ENCODE results near the gene MAP2K5.

The MAP2K5 gene

GRCh38 chr15:67788986-67789385 lies 246.5 kb downstream of the MAP2K5 start:
- no peak for DNase-seq

DNA sequence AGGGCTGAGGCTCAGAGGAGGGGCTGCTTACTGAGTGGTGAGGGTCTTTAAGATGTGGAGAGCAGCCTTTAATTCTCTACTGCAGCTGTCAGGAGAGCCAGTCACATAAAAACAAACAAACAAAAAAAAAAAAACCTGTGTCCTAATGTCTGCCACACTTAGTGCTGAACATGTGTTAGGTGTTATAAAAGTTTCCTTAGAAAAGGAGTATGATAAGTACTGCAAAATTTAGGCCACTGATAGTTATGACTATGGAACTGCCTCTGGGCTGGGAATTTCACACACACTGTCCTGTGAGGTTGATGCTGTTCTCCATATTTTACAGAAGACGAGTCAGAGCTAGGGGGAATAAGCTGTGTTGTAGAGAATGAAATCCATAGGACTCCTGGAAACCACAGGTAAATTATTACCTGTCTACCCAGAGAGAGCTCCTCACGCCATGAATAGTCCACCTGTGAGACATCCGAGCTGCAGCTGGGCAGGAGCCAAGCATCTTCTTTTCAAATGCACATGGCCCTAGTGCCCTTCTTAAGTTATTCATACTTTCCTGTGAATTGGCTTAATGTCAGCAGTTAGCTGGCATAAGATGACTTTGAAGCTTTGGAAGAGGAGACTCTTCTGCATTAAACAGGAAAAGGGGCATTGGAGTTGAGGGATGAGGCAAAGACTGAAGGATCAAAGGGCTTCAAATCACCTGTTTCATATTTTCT lies 248.3 kb downstream of the MAP2K5 start:
- no peak for DNase-seq

DNA sequence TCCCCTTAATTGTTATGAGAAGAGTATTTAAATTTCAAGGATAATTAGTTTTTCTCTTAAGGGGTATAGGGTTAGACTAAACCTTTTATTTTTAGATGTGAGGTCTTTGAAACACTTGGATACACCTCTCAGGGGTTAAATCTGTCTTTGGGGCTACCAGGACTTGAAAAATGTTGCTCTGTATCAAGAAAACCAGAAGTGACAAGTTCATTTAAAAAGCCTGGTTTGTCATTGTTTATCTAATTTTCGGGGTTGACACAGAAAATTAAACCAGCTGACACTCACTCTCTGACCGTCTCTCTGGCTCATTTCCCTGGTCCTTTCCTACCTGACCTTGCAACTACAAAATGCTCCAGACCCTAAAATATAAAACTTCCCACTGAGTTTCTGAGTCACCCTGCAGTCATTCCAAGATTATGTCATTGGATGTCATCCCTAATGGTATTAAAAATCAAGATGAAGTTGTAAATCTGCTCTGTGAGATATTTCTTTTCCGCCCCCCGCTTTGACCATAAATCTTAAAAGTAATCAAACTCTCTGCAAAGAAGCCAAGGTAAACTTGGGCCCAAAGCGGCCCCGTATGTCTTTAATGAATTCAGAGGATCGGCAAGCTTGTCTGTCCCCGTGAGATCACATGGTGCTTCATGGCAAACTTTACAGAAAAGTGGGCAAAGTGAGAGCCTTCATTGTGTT lies 249.9 kb downstream of the MAP2K5 start:
- no peak for DNase-seq

- DNase-seq: no peak
Measured at GRCh38 chr15:67794832-67795574, 252.5 kb downstream of the MAP2K5 start.

DNA sequence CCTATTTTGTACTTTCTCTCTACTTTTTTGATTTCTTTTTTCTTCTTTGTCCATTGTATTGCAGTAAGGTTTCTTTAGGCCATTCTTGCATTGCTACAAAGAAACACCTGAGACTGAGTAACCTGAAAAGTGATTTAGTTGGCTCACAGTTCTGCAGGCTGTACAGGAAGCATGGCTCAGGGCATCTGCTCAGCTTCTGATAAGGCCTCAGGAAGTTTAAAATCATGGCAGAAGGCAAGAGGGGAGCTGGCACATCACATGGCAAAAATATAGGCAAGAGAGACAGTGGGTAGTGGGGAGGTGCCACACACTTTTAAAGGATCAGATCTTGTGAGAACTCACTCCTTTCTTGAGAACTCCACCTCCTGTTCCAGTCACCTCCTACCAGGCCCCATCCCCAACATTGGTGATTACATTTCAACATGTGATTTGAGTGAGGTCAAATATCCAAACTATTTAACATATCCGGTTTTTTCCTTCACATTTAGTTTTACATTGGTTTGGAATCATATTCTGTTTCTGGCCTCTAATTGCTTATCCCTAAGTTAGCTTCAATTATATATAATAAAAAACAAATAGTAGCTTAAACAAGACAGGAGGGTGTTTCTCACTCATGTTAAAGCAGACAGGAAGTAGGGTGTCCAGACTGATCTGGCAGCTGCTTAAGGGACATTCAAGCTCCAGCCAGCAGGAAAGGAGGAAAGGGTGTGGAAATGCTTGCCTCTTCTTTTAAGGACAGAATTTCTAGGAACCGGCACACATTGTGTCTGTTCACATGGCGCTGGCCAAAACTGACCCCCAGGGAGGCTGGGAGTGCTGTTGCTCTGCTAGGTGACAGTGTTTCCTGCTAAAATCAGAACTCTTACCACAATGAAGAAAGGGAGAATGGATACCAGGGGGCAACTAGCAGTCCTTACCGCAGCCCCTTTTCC lies 254.0 kb downstream of the MAP2K5 start:
- DNase-seq: no peak

- no peak for DNase-seq
Measured at GRCh38 chr15:67799801-67800205, 257.3 kb downstream of the MAP2K5 start.

GRCh38 chr15:67801142-67801541 lies 258.6 kb downstream of the MAP2K5 start:
- DNase-seq: no peak

DNA sequence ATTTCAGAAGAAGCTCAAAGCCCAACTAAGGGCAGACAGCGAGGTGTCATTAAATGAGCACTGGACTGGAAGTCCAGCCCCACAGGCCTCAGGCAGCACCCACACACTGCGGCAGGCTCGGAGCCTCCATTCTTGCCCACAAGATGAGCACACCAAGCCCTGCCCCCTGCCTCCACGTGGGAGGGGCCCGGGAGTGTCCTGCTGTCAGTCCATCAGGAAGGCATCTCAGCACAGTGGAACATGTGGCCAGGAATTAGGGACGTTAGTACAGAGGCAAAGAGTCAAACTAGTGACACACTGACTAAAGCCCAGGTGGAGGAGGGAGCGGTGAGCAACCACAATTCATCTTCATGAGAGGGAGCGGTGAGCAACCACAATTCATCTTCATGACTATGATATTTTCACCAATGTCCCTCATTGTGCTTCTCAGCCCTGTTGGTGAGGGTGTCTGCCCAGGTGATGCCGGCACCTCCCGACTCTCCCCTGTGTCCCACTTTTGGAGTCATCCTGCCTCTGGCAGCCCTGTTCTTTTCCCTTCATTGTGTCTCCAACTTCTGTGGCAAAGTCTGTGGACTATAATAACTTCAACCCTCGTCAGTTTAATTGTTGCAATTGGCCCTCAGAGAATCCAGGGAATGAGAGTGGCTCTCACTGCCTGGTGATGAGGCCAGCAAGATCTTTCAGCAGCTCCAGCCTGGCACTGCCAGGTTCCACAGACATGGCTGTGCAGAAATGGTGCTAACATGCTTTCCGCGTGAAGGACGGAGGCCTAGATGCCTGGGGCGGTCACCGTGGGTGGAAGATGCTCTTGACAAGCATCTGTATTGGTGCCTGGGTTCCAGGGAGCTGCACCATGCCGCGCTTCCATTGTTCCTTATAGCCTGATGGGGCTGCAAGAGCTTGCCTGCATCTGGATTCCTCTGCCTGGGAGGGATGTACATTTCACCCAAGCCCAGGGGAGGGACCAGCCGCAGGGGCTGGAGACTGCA lies 259.7 kb downstream of the MAP2K5 start:
- DNase-seq: no peak

GRCh38 chr15:67803299-67803698 lies 260.8 kb downstream of the MAP2K5 start:
- no peak for DNase-seq

DNA sequence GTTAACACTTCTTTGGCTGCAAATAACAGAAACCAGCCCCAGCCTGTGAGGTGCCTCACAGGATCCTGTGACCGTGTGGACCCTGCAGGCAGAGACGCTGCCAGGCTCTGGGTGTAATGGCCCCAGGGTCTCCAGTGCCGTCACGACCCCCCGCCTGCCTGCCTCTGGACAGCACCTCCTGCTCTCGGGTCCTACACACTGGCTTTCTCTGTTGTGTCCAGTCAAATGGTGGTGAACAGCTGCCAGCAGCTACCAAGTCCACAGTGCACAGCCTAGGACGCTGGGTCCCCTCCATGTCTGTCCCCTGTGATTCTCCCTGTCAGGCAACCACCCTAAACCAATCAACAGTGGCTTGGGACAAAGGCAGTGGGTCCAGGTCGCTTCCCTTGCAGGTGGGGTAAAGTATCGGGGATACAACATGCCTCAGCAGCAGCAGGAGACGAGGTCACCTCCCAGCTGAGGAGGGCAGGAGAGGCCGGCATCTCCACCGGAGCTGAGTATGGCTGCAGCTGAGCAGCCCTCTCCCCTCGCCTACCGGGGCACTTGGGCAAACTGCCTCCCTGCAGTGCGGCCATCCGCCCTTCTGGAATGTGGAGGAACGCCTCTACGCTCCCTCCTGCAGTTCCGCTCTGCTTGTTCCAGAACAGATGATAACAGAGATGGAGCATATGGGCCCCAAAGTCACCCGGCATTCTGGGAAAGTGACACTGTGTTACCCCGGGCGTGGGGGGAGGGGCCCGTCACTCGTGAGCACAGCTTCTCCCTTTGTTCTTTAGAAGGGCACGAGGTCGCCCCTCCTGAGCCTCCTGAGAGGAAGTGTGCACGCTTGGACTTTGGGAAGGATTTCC lies 261.7 kb downstream of the MAP2K5 start:
- DNase-seq: no peak

DNA sequence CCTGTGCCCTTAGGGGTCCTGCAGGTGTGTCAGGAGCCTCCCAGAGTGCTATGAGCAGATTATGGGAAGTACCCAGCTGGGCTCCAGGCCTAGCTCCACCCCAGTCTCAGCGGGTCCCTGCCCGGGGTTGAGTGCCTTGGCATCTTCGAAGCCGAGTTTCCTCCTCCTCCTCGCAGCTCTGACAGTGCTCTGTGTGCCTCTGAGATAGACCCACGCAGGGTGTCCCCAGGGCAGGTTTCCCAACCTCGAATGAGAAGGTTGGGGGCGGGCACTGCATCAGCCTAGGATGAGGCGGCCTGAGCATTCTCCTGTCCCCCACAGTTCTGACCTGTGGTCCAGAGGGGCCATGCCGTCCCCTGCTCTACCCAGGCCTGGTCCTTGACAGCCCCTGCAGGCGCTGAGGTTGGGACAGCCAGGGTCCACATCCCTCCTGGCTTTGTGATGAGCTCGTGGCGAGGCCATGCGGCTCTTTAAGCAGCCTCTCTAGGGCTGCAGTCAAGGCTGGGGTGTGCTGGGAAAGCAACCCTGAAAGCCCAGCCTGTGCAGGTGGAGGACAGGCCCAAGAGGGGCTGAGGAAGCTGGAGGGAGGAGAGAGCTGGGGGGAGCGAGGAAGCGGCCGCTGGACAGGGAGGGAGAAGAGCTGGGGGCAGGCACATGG lies 262.6 kb downstream of the MAP2K5 start:
- no peak for DNase-seq

- no peak for DNase-seq
Measured at GRCh38 chr15:67805666-67806516, 263.4 kb downstream of the MAP2K5 start.

DNA sequence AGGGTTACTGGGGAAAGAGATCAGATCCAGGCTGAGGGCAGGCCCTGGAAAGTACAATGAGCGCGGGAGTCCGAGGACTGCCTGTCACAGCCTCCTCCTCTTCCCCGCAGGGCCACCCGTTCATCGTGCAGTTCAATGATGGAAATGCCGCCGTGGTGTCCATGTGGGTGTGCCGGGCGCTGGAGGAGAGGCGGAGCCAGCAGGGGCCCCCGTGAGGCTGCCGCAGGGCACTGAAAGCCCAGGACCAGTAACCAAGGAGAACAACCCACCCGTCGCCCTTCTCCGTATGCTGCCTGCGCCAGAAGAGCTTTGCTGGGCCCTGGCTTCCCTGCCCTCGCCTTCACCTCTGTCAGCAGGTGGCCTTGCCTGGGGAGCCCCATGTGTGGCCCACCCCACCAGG lies 264.0 kb downstream of the MAP2K5 start:
- no peak for DNase-seq

DNA sequence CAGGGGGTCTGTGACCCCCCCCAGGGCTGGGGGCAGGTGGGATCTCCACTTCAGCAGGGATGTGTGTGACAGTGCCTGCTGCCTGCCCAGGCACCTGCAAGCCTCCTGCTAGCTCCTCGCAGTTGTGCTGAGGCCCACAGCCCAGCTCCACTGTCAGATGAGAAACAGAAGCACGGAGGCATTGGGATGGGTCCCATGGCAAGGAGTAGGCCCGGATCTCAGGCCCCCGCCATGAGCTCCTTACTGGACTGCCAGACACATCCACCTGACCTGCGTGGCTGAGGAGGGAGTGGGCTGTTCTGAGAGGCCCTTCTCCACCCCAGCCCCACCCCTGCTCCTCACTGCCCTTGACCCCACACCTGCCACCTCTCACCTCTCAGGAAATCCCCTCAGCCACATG lies 264.6 kb downstream of the MAP2K5 start:
- DNase-seq: no peak

GRCh38 chr15:67807836-67808235 lies 265.3 kb downstream of the MAP2K5 start:
- no peak for DNase-seq

- DNase-seq: no peak
Measured at GRCh38 chr15:67808821-67809220, 266.3 kb downstream of the MAP2K5 start.

GRCh38 chr15:67809441-67809840 lies 266.9 kb downstream of the MAP2K5 start:
- DNase-seq: no peak

DNA sequence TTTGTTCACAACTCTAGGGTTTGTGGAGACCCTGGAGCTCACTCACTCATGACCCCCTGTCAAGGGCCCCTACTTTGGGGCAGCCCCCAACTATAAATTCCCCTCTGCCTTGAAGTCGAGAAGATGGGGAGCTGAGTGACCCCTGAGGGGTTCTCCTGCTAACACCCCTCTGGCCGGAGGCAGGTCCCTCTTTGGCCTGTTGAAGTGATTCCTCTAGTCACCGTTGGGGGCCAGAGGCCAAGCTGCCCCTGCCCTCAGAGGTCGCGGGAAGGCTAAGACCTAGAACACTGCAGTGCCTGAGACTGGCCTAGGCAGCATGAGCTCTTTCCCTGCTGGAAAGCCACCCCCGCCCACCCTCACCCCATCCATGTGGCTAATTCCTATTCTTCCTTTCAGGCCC lies 267.4 kb downstream of the MAP2K5 start:
- DNase-seq: no peak

- DNase-seq: no peak
Measured at GRCh38 chr15:67812241-67812644, 269.7 kb downstream of the MAP2K5 start.
